Kidney epithelial cell (primary cell): ENCODE results near the gene ZNF660. TPM values are rescaled to one million over a fixed set of nuclear protein-coding genes. Genes with fewer than 3 reads are reported as not detected.
"Not testable (repeated sequence)": the region's sequence is repeated elsewhere in the genome, so short reads cannot be mapped to it uniquely, and the experiment has no call there.

ENCODE experiments used
- DNase-seq: peaks from one replicate; pipeline ENCODE4 v3.0.0-alpha.2; 2010; ENCODE audit warnings: low read depth
- H3K27me3 ChIP-seq: 2 replicates; pipeline ENCODE4 v1.6.0; 2011; ENCODE audit warnings: low read length; ENCODE audit not compliant: control insufficient read depth, insufficient read depth
- H3K36me3 ChIP-seq: 2 replicates; pipeline ENCODE4 v1.5.1; 2011; ENCODE audit warnings: low read length; ENCODE audit not compliant: control insufficient read depth, insufficient read depth
- H3K4me3 ChIP-seq: 2 replicates; pipeline ENCODE4 v1.5.1; 2011; ENCODE audit warnings: low read depth, mild to moderate bottlenecking, control low read depth, low read length
- total RNA-seq: library from RNA; depleted of rRNA; stranded (reverse); fragments of >200 nt; gene quantifications from 2 replicates; pipeline ENCODE4 v1.2.3, GENCODE V29; 2015
- TF ChIP-seq, protein P1 (sequence below): IDR thresholded peaks from 2 replicates; pipeline ENCODE4 v1.5.1; 2011; ENCODE audit warnings: mild to moderate bottlenecking, moderate library complexity, low read length, control low read depth, inconsistent platforms; ENCODE audit not compliant: insufficient read depth, poor library complexity, severe bottlenecking

ZNF660 gene
- total RNA-seq = 2.3 and 2.5 TPM in 2 replicates

DNA sequence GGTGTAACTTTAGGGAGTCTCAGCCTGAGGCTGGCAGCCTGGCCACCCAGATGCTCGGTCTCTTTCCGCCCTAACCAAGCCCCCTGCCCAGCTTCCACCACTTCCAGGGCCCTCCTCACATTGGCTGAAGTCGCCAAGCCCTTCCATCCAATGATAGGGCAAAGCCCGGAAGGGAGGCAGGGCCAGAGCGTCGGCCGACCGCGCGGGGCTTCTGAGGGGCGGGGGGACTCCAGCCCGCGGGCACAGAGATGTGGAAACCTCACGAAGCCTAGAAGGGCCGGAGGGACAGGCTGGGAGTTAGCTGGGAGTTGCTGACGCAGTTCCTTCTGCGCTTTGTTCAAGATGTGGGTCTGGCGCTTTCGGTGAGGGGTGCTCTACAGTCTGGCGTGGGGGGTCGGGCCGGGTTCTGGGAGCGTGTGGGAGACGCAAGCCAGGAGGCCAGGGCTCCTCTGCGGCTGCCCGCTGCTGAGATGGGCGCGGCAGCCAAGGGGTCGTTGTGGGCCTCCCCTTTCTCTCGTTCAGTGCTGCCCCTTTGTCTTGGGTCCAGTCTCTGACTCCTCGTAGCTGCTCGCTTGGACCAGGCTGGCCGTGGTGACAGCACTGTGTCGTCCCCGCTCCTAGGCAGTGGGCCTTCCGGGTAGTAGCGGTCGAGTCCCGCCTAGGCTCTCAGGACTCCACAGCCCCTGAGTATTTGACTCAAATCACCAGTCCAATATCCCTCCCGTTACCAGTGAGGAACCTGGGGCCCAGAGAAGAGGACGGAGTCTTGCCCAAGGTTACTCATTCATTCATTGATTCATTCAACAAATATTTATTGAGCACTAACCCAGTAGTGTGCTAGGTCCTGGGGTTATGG lies at the start of gene ZNF660:
Gene ZNF660, plus strand, starts transcription at position 319 of the 856 bp plus-strand sequence. CDS start 9,230 bp downstream, outside the sequence.
- peak; percentile 21 for DNase-seq
- TF ChIP-seq, protein P1, sequence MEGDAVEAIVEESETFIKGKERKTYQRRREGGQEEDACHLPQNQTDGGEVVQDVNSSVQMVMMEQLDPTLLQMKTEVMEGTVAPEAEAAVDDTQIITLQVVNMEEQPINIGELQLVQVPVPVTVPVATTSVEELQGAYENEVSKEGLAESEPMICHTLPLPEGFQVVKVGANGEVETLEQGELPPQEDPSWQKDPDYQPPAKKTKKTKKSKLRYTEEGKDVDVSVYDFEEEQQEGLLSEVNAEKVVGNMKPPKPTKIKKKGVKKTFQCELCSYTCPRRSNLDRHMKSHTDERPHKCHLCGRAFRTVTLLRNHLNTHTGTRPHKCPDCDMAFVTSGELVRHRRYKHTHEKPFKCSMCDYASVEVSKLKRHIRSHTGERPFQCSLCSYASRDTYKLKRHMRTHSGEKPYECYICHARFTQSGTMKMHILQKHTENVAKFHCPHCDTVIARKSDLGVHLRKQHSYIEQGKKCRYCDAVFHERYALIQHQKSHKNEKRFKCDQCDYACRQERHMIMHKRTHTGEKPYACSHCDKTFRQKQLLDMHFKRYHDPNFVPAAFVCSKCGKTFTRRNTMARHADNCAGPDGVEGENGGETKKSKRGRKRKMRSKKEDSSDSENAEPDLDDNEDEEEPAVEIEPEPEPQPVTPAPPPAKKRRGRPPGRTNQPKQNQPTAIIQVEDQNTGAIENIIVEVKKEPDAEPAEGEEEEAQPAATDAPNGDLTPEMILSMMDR = no peak
- H3K36me3 ChIP-seq = peaks cover 2% of the 10 kb centered on the region
- H3K27me3 ChIP-seq = no peaks in the 10 kb centered on the region
- peak within 1 kb of the TSS; percentile 55 for H3K4me3 ChIP-seq

DNA sequence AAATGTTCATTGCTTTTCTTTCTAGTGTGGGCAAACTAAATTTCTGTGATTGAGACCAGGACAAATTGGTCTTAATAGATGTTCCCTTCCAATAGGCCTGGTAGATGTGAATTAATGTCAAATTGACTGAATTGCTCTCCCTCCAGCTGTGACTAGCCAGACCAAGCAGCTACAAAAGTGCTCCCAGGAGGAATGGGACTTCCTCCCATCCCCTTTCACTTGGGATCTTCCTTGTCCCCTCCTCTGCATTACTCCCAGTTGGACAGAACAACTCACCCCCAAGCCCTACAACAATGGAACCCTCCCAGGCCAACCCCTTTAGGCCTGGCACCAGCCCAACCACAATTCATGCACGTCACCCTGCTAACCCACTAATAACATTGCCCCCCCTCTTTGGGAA lies 49.4 kb upstream of the ZNF660 start:
- TF ChIP-seq, protein P1 = no peak
- H3K4me3 ChIP-seq = no peak overlapping the region
- H3K36me3 ChIP-seq = no peaks in the 10 kb centered on the region
- DNase-seq = no peak
- H3K27me3 ChIP-seq = no peaks in the 10 kb centered on the region

DNA sequence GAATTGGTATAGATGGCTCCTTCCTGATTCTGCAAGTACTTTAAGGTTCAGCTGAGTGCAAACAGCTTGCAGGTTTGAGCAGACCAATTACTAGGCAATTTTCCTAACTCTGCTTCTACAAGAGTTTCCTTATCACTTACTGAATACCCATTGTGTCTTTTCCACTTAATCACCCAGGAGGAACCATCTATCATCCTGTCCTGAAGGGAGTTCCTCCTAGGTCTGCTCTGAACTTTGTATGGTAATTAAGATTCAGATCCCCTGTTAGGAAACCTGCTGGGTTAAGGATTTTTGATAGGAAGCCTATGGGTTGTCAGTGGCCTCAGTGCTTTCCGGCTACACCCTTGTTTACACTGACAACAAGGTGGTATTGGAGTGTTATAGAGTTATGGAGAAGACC lies 40.0 kb upstream of the ZNF660 start:
- not testable (repeated sequence) for H3K27me3 ChIP-seq, H3K36me3 ChIP-seq, H3K4me3 ChIP-seq, DNase-seq

DNA sequence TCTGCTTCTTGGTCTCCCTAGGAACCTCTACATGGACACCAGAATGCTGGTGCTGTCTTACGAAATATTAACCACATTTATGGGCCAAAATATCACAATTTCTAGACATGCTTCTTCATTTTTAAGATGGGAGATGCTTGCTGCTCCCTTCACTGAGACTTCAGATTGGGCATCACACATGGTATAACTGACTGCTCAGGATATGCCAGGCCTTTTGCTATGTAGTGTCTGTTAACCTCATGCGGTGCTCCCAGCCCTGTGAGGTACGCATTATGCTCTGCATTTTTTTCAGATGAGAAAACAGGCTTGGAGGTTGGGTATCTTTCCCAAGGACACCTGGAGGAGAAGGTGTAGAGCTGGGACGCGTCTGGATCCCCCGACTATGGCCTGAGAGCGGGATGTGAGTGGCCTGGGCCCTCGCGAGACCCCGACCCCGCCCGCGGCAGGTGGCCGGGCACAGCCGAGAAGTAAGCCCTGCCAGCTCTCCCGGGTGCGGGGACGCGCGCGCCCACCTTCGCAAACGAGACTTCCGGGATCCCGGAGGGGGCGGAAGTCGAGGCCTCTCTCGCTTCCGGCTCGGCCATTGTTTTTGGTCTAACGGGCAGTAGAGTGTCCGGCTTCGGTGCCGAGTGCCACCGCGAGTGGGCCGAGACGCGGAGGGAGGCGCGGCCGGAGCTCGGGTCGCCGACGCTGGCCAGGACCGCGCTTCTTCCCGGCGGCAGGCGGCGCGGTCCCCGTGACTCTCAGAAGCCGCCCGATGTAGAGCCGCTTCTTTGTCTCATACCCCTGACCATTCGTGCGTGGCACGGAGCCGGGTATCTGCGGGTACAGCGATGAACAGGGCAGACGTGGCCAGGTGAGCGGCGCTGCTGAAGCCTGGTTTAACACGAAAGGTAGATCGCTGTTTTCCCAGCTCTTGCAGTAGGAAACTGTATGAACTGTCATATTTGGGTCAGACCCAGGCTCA lies 29.9 kb upstream of the ZNF660 start, which contains the start of gene ZKSCAN7:
Gene ZKSCAN7, plus strand, starts transcription at position 568 of the 967 bp plus-strand sequence. CDS start 1,855 bp downstream, outside the sequence.
- TF ChIP-seq, protein P1 = no peak
- DNase-seq = peak; percentile 9
- Histone ChIP-seq H3K27me3 (no peaks in the 10 kb centered on the region), H3K4me3 (peak within 1 kb of the TSS; percentile 62), H3K36me3 (peaks cover 2% of the 10 kb centered on the region)

DNA sequence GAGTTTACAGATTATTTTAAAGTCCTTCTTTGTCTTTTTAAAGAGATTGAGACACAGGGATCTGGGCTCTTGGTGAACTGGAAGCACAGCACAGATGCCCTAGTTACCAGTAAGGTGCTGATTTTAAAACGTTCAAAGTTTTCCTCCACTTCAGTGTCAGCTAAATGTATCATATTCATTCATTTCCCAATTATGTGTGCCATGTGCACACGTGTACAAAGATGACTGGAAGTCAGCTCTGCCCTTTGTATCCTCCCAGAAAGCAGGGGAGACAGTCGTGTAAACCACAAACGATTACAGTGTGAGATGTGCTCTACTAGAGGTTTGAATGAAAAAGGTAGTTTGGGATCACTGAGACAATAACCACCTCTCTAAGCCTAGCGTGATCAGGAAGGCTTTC lies 29.0 kb upstream of the ZNF660 start:
- H3K36me3 ChIP-seq = peaks cover 2% of the 10 kb centered on the region
- H3K27me3 ChIP-seq = no peaks in the 10 kb centered on the region
- no peak for DNase-seq
- TF ChIP-seq, protein P1 = no peak
- H3K4me3 ChIP-seq = peak overlapping the region; percentile 62

DNA sequence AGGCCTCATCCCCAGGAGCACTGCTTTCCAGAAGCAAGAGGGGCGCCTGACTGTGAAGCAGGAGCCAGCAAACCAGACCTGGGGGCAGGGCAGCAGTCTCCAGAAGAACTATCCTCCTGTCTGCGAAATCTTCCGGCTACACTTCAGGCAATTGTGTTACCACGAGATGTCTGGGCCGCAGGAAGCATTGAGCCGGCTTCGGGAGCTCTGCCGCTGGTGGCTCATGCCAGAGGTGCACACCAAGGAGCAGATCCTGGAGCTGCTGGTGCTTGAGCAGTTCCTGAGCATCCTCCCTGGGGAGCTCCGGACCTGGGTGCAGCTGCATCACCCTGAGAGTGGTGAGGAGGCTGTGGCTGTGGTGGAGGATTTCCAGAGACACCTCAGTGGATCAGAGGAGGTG lies 27.7 kb upstream of the ZNF660 start:
- no peaks in the 10 kb centered on the region for H3K27me3 ChIP-seq
- TF ChIP-seq, protein P1 = no peak
- DNase-seq = no peak
- H3K36me3 ChIP-seq = peaks cover 2% of the 10 kb centered on the region
- no peak overlapping the region for H3K4me3 ChIP-seq
